Measurements from ENCODE around the gene RBM15. TPM values are rescaled to one million over a fixed set of nuclear protein-coding genes. Genes with fewer than 3 reads are reported as not detected.
A peak's percentile ranks its signal among the peaks of the same experiment; 100 is the strongest.

The RBM15 gene
- total RNA-seq, 4 donors from 2014 or later = 40.9 to 49.0 (median 45.3) TPM

DNA sequence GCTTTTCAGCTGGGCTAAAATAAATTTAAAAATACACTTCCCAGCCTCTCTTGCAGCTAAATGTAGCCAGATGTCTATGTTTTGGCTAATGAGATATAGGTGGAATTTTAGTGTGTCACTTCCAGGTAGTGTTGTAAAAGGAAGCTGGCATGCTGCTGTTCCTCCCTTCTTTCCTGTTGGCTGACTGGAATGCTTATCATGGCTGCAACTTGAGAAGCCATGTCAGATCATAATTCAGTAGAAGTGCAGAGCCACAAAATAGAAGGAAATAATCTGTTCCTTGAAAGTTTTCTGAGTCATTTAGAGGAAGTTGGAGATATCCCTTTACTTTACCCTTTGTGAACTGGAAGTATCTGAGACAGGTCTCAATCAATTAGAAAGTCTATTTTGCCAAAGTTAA is 10.9 kb upstream of the RBM15 start:
- no peak for TF ChIP-seq EP300 (IDR thresholded peaks at IDR 0.05)
- TF ChIP-seq POLR2A (IDR thresholded peaks at IDR 0.05) = no peak
- TF ChIP-seq, protein P1, sequence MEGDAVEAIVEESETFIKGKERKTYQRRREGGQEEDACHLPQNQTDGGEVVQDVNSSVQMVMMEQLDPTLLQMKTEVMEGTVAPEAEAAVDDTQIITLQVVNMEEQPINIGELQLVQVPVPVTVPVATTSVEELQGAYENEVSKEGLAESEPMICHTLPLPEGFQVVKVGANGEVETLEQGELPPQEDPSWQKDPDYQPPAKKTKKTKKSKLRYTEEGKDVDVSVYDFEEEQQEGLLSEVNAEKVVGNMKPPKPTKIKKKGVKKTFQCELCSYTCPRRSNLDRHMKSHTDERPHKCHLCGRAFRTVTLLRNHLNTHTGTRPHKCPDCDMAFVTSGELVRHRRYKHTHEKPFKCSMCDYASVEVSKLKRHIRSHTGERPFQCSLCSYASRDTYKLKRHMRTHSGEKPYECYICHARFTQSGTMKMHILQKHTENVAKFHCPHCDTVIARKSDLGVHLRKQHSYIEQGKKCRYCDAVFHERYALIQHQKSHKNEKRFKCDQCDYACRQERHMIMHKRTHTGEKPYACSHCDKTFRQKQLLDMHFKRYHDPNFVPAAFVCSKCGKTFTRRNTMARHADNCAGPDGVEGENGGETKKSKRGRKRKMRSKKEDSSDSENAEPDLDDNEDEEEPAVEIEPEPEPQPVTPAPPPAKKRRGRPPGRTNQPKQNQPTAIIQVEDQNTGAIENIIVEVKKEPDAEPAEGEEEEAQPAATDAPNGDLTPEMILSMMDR (IDR thresholded peaks at IDR 0.05) = no peak
- Histone ChIP-seq H3K4me1 (no peaks in the 10 kb centered on the region), H3K36me3 (no peaks in the 10 kb centered on the region), H3K4me3 (no peak overlapping the region), H3K27me3 (no peaks in the 10 kb centered on the region), H3K9me3 (no peaks in the 10 kb centered on the region), H3K27ac (no peak overlapping the region)
- DNase-seq (ENCODE audit: low spot score in 2 of 2) = no peak

DNA sequence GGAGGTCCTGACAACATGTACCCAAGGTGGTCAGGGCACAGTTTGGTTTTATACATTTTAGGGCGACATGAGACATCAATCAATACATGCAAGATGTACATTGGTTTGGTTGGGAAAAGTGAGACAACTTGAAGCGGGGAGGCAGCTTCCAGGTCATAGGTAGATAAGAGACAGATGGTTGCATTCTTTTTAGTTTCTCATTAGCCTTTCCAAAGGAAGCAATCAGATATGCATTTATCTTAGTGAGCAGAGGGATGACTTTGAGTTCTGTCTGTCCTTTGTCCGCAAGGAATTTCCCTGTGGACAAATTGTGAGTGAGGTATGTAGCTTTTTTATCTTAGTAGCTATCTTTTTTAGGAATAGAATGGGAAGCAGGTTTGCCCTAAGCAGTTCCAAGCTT is 10.5 kb upstream of the RBM15 start:
- 91 to 98% methylated on average over 3 of the region's 3 CpGs for WGBS, 2 donors
- no peak overlapping the region for H3K27ac ChIP-seq
- no peak for DNase-seq (ENCODE audit: low spot score in 2 of 2)
- H3K4me3 ChIP-seq = no peak overlapping the region
- no peaks in the 10 kb centered on the region for H3K36me3 ChIP-seq
- no peaks in the 10 kb centered on the region for H3K9me3 ChIP-seq
- TF ChIP-seq, protein P1 (IDR thresholded peaks at IDR 0.05) = no peak
- TF ChIP-seq EP300 (IDR thresholded peaks at IDR 0.05) (no peak), POLR2A (IDR thresholded peaks at IDR 0.05) (no peak)
- no peaks in the 10 kb centered on the region for H3K27me3 ChIP-seq
- no peaks in the 10 kb centered on the region for H3K4me1 ChIP-seq

DNA sequence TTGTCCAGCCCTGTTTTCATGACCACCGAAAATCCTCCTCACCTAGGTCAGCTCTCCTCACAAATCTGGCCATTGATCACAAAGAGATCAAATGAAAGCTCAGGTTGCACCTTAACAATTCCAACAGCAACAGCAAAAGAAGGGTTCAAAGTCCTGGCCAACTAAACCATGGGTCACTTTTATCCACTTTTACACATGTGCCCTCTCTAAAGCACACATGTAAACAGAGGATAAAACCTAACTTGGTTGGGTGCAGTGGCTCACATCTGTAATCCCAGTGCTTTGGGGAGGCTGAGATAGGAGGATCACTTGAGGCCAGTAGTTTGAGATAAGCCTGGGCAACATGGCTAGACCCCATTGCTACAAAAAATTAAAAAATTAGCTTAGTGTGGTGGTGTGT is 3.9 kb upstream of the RBM15 start:
- peaks cover 0 to 16% (median 9%) of the 10 kb centered on the region in 4 donors for H3K4me1 ChIP-seq
- TF ChIP-seq EP300 (IDR thresholded peaks at IDR 0.05) = no peak
- no peak for TF ChIP-seq POLR2A (IDR thresholded peaks at IDR 0.05)
- TF ChIP-seq, protein P1 (IDR thresholded peaks at IDR 0.05) = no peak
- no peaks in the 10 kb centered on the region for H3K36me3 ChIP-seq
- no peaks in the 10 kb centered on the region for H3K27me3 ChIP-seq
- no peak overlapping the region for H3K4me3 ChIP-seq
- 94 to 95% methylated on average over 1 of the region's 1 CpG for WGBS, 2 donors
- no peak for DNase-seq (ENCODE audit: low spot score in 2 of 2)
- H3K27ac ChIP-seq = no peak overlapping the region
- no peaks in the 10 kb centered on the region for H3K9me3 ChIP-seq

DNA sequence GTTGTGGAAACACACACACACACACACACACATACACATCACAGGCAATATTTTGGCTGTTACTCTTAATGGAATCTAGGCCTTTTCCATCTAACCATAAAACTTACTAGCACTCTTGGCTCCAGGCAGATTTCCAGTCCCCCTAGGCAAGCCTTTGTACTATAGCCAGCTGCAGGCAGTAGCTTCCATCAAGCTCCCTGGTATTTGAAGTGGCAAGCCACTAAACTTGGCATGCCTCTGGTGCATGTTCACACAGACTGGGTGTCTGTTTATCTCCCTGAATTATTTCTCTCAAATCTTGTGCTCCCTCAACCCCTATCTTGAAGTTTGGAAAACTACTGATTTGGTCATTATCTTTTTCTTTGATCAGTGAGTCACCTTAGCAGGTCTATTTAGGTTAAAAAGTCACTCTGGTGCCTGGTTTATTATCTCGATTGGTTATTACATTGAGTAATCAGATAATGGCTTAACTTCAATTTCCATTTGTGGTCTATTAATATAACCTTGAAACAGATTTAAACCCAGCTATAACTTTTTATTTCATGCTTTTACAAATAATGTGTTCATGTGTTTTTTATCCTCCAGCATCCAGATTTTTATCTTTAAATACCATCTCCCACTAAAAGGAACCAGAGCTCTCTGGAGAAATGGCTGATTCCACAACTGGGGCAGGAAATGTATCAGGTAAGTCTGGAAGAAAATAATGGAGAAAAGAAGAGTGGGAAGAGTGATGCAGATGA is 2.7 kb upstream of the RBM15 start:
- H3K27ac ChIP-seq = peak overlapping the region in 2 of 4 donors; percentile 98 to 99
- peaks cover 0 to 10% (median 0%) of the 10 kb centered on the region in 3 donors for H3K36me3 ChIP-seq
- WGBS, 2 donors = 83 to 87% methylated on average over 1 of the region's 1 CpG

More for the DNA sequence above, 2.7 kb upstream of the RBM15 start:
- no peak overlapping the region for H3K4me3 ChIP-seq
- H3K4me1 ChIP-seq = peaks cover 0 to 27% (median 22%) of the 10 kb centered on the region in 4 donors
- DNase-seq (ENCODE audit: low spot score in 2 of 2) = no peak
- TF ChIP-seq EP300 (IDR thresholded peaks at IDR 0.05) (no peak), POLR2A (IDR thresholded peaks at IDR 0.05) (no peak)
- TF ChIP-seq, protein P1 (IDR thresholded peaks at IDR 0.05) = no peak
- no peaks in the 10 kb centered on the region for H3K9me3 ChIP-seq
- H3K27me3 ChIP-seq = no peaks in the 10 kb centered on the region
